ENCODE results near the gene BRD4. TPM values are rescaled to one million over a fixed set of nuclear protein-coding genes. Genes with fewer than 3 reads are reported as not detected.

Gene BRD4
- total and polyA plus RNA-seq, 2 of the 13 experiments (the other 11 are each of a cell fraction or from before 2014, with no cell fraction given): 10.5 to 11.4 TPM

- H3K4me3 ChIP-seq (replicated peaks in 1 of 3; ENCODE audit: insufficient read depth in 1 of 3, low read depth in 2 of 3, low read length in 3 of 3): no peak overlapping the region
- ChIA-PET CTCF (ENCODE audit: low intra/inter-chr PET ratio, low total read pairs) (no interaction called here), POLR2A (no interaction called here)
- intact Hi-C loops (cut with micrococcal nuclease; ENCODE audit: unreplicated experiment): no loop called here
- H3K9me3 ChIP-seq (ENCODE audit: low read length): no peaks in the 10 kb centered on the region
- no peak overlapping the region for H3K27ac ChIP-seq (ENCODE audit: extremely low read length, insufficient read depth, low read length)
- in situ Hi-C loops (cut with HindIII; ENCODE audit: extremely low pct_ligation_motif_present, low pct_unique_long_range_greater_than_20kb): no loop called here
- WGBS (ENCODE audit: low lambda C conversion rate): 98% methylated on average over 17 of the region's 24 CpGs
- peaks cover 47 to 91% of the 10 kb centered on the region in 2 experiments for H3K36me3 ChIP-seq (replicated peaks in 1 of 2; ENCODE audit: control insufficient read depth in 1 of 2, insufficient read depth in 2 of 2, low read length in 2 of 2)
- DNase-seq (ENCODE audit: low spot score) (no peak), FAIRE-seq (no peak), ATAC-seq (no peak)
- no peak overlapping the region for H3K9ac ChIP-seq (ENCODE audit: insufficient read depth, low read depth, low read length)
- TF ChIP-seq, protein P1, sequence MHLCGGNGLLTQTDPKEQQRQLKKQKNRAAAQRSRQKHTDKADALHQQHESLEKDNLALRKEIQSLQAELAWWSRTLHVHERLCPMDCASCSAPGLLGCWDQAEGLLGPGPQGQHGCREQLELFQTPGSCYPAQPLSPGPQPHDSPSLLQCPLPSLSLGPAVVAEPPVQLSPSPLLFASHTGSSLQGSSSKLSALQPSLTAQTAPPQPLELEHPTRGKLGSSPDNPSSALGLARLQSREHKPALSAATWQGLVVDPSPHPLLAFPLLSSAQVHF (CRISPR knock-in tag; IDR thresholded peaks at IDR 0.05): no peak
- TF ChIP-seq, protein P2, sequence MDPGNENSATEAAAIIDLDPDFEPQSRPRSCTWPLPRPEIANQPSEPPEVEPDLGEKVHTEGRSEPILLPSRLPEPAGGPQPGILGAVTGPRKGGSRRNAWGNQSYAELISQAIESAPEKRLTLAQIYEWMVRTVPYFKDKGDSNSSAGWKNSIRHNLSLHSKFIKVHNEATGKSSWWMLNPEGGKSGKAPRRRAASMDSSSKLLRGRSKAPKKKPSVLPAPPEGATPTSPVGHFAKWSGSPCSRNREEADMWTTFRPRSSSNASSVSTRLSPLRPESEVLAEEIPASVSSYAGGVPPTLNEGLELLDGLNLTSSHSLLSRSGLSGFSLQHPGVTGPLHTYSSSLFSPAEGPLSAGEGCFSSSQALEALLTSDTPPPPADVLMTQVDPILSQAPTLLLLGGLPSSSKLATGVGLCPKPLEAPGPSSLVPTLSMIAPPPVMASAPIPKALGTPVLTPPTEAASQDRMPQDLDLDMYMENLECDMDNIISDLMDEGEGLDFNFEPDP (CRISPR knock-in tag; conservative IDR thresholded peaks at IDR 0.05): 0 out of 2 replicates have a peak, but pooled peaks have one; percentile 9
- TF ChIP-seq HMGA1 (CRISPR knock-in tag; conservative IDR thresholded peaks at IDR 0.05): no peak
- TF ChIP-seq AGO2 (optimal IDR thresholded peaks at IDR 0.05; ENCODE audit: low read depth, low read length): peak; percentile 58
- H4K20me1 ChIP-seq (ENCODE audit: insufficient read depth, low read length): peaks cover 50% of the 10 kb centered on the region; the same call in 1 of the 2 replicates
- no peak overlapping the region for H3K4me2 ChIP-seq (ENCODE audit: low read depth, low read length)
- H3K27me3 ChIP-seq (ENCODE audit: control insufficient read depth in 1 of 2, insufficient read depth in 2 of 2, low read length in 2 of 2): no peaks in the 10 kb centered on the region
- peaks cover 40% of the 10 kb centered on the region for H3K4me1 ChIP-seq (ENCODE audit: insufficient read depth, low read length)
- no TSS peak for BruUV-seq (replicated peaks)
- no peaks in the 10 kb centered on the region for H3K79me2 ChIP-seq (ENCODE audit: insufficient read depth, low read length)
- no peak overlapping the region for H2AFZ ChIP-seq (ENCODE audit: low read length)
Measured at GRCh38 chr19:15251010-15251748, 81.2 kb downstream of the BRD4 start.

DNA sequence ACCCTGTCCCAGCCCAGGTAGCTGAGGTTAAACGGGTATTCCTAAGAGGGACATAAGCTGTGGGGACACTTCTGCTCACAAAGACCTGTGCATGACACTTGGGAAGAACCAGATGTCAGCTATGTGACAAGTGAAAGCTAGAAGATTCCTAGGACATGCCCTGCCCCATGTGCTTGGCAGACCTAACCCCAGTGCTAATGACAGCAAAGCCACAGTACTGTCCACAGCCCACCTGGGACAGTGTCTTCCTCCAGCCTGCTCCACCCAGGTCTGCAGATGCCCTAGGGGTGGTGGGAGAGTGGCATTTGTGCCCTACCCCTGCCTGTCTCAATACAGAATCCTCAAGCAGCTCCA is 81.7 kb downstream of the BRD4 start:
- no peaks in the 10 kb centered on the region for H3K79me2 ChIP-seq (ENCODE audit: insufficient read depth, low read length)
- CTCF ChIA-PET (ENCODE audit: low intra/inter-chr PET ratio, low total read pairs): no interaction called here
- H2AFZ ChIP-seq (ENCODE audit: low read length): no peak overlapping the region
- no peaks in the 10 kb centered on the region for H3K9me3 ChIP-seq (ENCODE audit: low read length)
- H4K20me1 ChIP-seq (ENCODE audit: insufficient read depth, low read length): peaks cover 46% of the 10 kb centered on the region; the same call in 1 of the 2 replicates
- DNase-seq (ENCODE audit: low spot score) (no peak), FAIRE-seq (no peak), ATAC-seq (no peak)
- intact Hi-C loops (cut with micrococcal nuclease; ENCODE audit: unreplicated experiment): no loop called here
- in situ Hi-C loops (cut with HindIII; ENCODE audit: extremely low pct_ligation_motif_present, low pct_unique_long_range_greater_than_20kb): no loop called here
- H3K36me3 ChIP-seq (replicated peaks in 1 of 2; ENCODE audit: control insufficient read depth in 1 of 2, insufficient read depth in 2 of 2, low read length in 2 of 2): peaks cover 43 to 91% of the 10 kb centered on the region in 2 experiments
- H3K27me3 ChIP-seq (ENCODE audit: control insufficient read depth in 1 of 2, insufficient read depth in 2 of 2, low read length in 2 of 2): no peaks in the 10 kb centered on the region
- H3K27ac ChIP-seq (ENCODE audit: extremely low read length, insufficient read depth, low read length): no peak overlapping the region
- no peak overlapping the region for H3K4me3 ChIP-seq (replicated peaks in 1 of 3; ENCODE audit: insufficient read depth in 1 of 3, low read depth in 2 of 3, low read length in 3 of 3)
- peaks cover 40% of the 10 kb centered on the region for H3K4me1 ChIP-seq (ENCODE audit: insufficient read depth, low read length)
- WGBS (ENCODE audit: low lambda C conversion rate): 100% methylated on average over 1 of the region's 1 CpG
- POLR2A ChIA-PET: no interaction called here
- no TSS peak for BruUV-seq (replicated peaks)
- H3K9ac ChIP-seq (ENCODE audit: insufficient read depth, low read depth, low read length): no peak overlapping the region
- TF ChIP-seq POLR2A (IDR thresholded peaks at IDR 0.05; ENCODE audit: insufficient read depth in 1 of 2, low read depth in 2 of 2, low read length in 2 of 2) (peak in 1 of 2 experiments; percentile 42; a peak in 1 of 4 replicates), PHF21A (CRISPR knock-in tag; IDR thresholded peaks at IDR 0.05) (no peak)
- no peak overlapping the region for H3K4me2 ChIP-seq (ENCODE audit: low read depth, low read length)
